ENCODE results near the gene ATL1.
"Not testable (repeated sequence)": the region's sequence is repeated elsewhere in the genome, so short reads cannot be mapped to it uniquely, and the experiment has no call there.

The ATL1 gene

DNA sequence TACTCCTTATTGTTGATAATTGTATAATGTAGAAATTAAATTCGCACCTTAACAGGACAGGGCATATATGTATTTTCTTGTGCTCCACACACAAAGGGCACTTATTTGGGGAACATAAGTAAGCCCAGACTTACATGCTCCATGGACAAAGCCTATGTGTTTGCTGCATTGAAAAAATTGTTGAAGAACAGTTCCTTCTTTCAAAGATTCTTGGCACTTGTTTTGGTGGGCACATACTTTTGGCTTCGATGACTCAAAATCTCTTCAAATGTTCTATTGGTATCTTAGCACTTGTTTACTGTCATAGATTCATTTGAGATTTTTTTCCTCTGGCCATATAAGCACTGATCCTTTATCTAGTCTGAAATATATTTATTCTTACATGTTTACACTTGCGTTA, 26.1 kb upstream of the ATL1 start:
- no peak for DNase-seq (ENCODE audit: extremely low spot score)
- POLR2A ChIA-PET, result no interaction called here
- TF ChIP-seq, protein P1, sequence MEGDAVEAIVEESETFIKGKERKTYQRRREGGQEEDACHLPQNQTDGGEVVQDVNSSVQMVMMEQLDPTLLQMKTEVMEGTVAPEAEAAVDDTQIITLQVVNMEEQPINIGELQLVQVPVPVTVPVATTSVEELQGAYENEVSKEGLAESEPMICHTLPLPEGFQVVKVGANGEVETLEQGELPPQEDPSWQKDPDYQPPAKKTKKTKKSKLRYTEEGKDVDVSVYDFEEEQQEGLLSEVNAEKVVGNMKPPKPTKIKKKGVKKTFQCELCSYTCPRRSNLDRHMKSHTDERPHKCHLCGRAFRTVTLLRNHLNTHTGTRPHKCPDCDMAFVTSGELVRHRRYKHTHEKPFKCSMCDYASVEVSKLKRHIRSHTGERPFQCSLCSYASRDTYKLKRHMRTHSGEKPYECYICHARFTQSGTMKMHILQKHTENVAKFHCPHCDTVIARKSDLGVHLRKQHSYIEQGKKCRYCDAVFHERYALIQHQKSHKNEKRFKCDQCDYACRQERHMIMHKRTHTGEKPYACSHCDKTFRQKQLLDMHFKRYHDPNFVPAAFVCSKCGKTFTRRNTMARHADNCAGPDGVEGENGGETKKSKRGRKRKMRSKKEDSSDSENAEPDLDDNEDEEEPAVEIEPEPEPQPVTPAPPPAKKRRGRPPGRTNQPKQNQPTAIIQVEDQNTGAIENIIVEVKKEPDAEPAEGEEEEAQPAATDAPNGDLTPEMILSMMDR (IDR thresholded peaks at IDR 0.05; ENCODE audit: control extremely low read depth, extremely low read depth, low read depth, missing control alignments), result no peak
- CTCF ChIA-PET, result interaction anchor here (0.7 to 0.9 kb wide), 3 partner anchors 202 to 227 kb away, joined by 3 to 4 read pairs (median 3); no protein-coding TSS in a partner anchor

DNA sequence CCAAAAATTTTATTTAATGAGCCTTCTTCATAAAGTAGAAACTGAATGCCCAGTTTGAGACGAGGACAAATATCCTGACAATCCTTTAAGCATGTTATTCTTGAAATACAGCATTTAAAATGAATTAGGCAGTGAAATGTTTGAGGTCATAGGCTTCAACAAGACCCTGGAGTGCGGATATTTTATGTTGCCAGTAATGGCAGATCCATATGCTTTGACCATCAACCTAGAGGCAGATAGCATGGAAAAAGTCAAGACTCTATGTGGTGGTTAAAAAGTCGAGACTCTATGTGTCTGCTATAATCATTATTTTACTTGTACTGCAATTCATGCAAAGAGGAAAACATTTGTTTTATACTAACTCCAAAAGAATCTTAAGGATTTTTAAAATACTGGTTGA, 25.5 kb upstream of the ATL1 start:
- POLR2A ChIA-PET, result no interaction called here
- TF ChIP-seq, protein P1 (IDR thresholded peaks at IDR 0.05; ENCODE audit: control extremely low read depth, extremely low read depth, low read depth, missing control alignments), result no peak
- CTCF ChIA-PET, result no interaction called here
- no peak for DNase-seq (ENCODE audit: extremely low spot score)

DNA sequence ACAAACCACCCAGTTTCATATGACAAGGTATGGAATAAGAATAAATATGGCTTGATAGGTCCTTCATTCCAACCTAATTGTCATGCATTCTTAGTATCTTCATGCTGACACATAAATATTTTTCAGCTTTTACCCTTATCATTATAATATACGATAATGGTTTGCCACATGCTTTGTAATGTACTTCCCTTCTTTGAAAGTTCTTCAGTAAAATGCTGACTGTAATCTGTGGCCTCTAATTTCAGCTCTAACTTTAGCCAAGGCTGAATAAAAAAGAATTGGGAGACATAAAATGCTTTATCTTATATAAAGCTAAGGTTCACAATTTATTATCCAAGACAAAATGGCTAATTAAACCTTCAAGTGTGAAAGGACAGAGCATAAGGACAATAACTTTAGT, 24.9 kb upstream of the ATL1 start:
- CTCF ChIA-PET, result no interaction called here

DNA sequence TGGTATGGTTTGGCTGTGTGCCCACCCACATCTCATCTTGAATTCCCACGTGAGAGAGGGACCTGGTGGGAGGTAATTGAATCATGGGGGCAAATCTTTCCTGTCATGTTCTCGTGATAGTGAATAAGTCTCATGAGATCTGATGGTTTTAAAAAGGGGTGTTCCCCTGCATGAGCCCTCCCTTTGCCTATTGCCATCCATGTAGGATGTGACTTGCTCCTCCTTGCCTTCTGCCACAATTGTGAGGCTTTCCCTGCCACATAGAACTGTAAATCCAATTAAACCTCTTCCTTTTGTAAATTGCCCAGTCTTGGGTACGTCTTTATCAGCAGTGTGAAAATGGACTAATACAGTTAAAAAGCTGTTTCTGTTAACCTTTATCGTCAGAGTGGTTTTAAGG, 21.9 kb upstream of the ATL1 start:
- DNase-seq (ENCODE audit: extremely low spot score); POLR2A ChIA-PET: not testable (repeated sequence)
- CTCF ChIA-PET, result interaction anchor here (1.1 to 8.0 kb wide), 3 partner anchors 217 to 323 kb away, joined by 3 to 84 read pairs (median 6); no protein-coding TSS in a partner anchor

More for the DNA sequence above, 24.9 kb upstream of the ATL1 start:
- TF ChIP-seq, protein P1 (IDR thresholded peaks at IDR 0.05; ENCODE audit: control extremely low read depth, extremely low read depth, low read depth, missing control alignments), result no peak
- POLR2A ChIA-PET, result no interaction called here
- no peak for DNase-seq (ENCODE audit: extremely low spot score)

DNA sequence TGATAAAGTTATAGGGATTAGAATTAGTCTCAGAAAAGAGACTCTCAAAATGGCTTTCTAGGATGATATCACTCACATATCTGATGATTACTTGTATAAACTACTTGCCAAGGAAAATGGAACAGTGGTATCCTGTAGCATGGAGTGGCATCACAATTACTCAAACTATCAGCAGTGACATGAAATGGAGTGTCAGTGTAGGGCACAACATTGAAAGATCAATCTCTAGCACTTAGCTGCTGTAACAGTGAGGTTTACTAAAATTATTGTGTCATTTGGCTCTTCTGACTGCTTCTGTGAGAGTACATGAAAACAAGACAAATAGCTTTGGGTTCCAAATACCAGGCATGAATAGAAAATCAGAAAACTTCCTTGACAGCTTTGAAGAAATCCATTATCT, 20.9 kb upstream of the ATL1 start:
- POLR2A ChIA-PET, result no interaction called here
- CTCF ChIA-PET, result interaction anchor here (0.9 to 8.0 kb wide), 8 partner anchors 15 to 329 kb away, joined by 3 to 84 read pairs (median 4); no protein-coding TSS in a partner anchor
- DNase-seq (ENCODE audit: extremely low spot score), result no peak
- TF ChIP-seq, protein P1 (IDR thresholded peaks at IDR 0.05; ENCODE audit: control extremely low read depth, extremely low read depth, low read depth, missing control alignments), result no peak

DNA sequence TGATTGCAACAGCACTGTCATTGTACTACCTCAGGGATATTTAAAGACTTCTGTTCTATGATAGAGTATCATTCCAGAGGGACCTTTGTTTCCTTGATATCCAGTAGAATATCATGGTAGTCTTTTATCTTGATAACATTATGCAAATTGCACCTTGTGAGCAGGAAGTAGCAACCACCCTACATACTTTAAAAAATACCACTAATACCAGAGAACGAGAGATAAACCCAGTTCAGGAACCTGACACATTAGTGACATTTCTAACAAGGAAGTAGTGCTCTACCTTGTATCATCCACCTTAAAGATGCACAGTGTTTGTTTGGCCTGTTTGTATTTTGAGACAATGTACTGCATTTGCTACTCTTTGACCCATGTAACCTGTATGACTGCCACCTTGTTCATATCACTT, 18.8 kb upstream of the ATL1 start:
- ChIA-PET CTCF (interaction anchor here (1.1 to 8.0 kb wide), 3 partner anchors 97 to 319 kb away, joined by 3 to 84 read pairs (median 9); no protein-coding TSS in a partner anchor), POLR2A (no interaction called here)
- TF ChIP-seq, protein P1 (IDR thresholded peaks at IDR 0.05; ENCODE audit: control extremely low read depth, extremely low read depth, low read depth, missing control alignments), result no peak
- no peak for DNase-seq (ENCODE audit: extremely low spot score)

GRCh38 chr14:50542941-50543418, 17.0 kb upstream of the ATL1 start:
- TF ChIP-seq, protein P1 (IDR thresholded peaks at IDR 0.05; ENCODE audit: control extremely low read depth, extremely low read depth, low read depth, missing control alignments), result peak; percentile 45
- ChIA-PET CTCF (interaction anchor here (0.6 to 8.0 kb wide), 22 partner anchors 10 to 316 kb away, joined by 3 to 84 read pairs (median 4); partner anchors contain the start of gene ATL1), POLR2A (no interaction called here)
- peak; percentile 63 for DNase-seq (ENCODE audit: extremely low spot score)

Measured in GM10248 (cell line).